RPMI8226 (cell line): ENCODE results near the gene SLC26A11.
A peak's percentile ranks its signal among the peaks of the same experiment; 100 is the strongest.
"Not testable (repeated sequence)": the region's sequence is repeated elsewhere in the genome, so short reads cannot be mapped to it uniquely, and the experiment has no call there.

ENCODE experiments used
- DNase-seq: peaks from one replicate; pipeline ENCODE4 v3.0.0-alpha.2; 2015

Gene SLC26A11

DNA sequence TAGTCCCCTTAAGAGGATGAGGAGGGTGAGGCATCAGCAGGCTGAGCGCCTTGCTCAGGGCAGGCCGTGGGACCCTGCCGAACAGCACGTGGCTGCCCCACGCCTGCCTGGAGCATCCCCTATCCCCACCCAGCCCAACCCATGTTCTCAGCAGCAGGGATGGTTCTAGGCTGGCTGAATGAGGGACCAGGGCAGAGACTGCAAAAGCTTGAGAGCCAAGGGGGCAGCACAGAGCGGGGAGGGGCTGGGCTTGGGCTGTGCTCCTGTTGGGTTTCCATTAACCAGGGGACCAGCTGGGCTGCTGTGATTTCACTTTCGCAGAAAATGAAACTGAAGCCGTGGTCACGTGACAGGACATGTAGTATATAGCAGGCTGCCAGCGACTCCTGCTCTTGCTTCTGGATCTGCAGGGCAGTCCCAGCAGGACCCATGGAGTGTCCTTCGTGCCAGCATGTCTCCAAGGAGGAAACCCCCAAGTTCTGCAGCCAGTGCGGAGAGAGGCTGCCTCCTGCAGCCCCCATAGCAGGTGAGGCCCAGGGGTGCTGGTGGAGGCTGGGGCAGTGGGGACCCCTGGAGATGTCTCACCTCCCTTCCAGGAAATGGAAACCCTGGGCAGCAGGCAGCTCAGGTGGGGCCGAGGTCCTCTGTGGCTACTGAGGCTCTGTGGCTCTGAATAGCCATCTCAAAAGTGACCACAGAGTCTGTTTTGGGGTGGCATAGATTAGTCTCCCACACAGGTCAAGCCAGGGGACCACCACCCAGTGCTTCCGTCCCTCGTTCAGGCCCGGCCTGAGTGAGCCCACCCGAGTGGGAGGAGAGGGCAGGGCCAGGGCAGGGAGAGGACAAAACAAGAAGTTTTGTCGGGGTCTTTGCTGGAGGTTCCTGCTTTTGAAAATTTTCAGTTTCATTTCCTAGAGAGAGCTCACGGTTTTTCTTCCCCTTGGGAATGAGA lies 43.3 kb downstream of the SLC26A11 start:
- peak; percentile 97 for DNase-seq

DNA sequence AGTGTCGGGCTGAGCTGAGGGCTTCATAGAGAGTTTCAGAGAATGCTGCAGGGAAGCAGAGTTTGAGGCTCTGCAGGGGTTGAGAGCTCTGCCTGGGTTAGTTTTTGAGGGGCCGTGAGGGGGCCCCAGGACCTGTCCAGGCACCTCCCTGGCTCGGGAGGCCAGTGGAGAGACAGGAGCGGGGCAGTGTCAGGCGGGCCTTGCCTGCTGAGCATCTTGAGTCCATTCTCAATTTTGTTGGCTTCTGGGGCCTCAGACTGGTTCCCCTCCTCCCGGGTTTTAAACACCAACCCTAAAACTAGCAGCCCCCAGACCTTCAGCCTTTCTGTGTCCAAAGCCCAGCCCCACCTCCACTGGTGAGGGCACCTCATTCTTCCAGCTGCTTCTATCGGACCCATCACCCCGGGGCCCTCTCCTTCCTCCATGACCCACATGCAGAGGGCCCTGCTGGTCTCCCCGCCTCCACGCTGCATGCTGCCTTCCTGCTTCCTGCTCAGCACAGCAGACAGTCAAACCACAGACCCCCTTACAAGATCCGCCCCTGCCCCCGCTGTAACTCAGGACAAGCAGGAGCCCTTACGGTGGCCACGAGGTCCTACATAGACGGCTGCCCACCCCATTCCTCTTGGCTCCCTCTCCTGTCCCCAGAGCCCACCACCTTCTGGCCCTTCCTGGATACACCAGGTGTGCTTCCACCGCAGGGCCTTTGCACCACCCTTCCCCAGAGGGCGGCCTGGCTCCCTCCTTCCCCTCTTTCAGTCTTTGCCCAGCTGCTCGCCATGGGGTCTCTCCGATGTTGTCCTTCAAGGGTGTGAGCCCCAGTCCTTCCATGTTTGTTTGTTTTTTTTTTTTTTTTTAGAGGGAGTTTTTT lies 44.2 kb downstream of the SLC26A11 start:
- peak; percentile 7 for DNase-seq

DNA sequence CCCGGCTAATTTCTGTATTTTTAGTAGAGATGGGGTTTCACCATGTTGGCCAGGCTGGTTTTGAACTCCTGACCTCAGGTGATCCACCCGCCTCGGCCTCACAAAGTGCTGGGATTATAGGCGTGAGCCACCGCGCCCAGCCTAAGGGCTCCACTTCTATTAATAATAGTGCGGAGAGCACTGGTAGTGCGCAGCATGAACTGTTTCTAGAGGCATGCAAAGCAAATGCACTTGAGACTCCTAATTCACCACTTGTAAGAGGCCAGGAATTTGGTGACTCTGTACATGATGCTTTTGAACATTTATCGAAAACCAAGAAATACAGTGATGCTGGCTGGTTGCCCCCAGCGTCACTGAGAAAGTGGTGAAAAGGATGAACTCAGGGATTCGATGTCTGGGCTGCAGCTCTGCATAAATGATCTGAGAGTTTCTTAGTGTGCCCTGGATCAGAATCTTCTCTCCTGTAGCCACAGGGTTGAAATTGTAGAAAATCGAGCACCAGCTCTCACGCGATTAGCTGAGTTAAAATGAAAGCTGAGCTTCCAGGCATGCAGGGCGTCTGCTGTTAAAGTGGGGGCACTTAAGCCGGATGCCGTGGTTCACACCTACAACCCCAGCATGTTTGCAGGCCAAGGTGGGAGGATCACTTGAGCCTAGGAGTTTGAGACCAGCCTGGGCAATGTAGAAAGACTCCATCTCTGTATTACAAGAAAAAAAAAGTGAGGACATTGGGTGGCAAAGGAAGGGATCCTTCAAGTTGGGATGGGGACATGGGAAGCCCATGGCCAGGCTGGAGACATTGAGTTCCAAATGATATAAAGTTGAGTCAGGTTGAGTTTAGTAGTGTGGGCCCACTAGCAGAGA lies 45.2 kb downstream of the SLC26A11 start:
- no peak for DNase-seq

DNA sequence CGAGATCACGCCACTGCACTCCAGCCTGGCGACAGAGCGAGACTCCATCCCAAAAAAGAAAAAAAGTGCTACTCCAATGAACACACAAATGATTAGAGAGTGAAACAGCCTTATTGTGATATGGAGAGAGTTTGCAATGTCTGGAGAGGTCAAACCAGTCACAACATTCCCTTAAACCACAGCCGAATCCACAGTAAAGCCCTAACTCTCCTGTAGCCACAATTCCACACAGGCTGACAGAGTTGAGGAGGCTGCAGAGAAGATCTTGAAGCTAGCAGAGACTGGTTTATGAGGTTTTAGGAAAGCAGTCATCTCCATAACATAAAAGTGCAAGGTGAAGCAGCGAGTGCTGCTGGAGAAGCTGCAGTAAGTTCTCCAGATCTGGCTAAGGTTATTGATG lies 47.2 kb downstream of the SLC26A11 start:
- DNase-seq, result no peak

DNA sequence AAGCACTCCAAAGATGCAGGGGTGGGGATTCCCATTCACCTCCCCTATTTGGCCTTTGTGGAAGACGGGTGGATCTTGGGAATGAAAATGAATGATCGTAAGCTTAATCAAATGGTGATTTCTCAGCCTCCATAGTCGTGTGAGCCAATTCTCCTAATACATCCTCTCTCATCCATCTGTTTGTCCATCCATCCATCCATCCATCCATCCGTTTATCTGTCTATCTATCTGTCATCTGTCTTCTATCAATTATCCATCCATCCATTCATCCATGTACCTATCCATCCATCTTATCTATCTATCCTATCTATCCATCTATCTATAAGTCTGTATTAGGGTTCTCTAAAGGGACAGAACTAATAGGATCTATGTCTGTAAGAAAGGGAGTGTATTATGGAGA lies 48.2 kb downstream of the SLC26A11 start:
- DNase-seq, result no peak

DNA sequence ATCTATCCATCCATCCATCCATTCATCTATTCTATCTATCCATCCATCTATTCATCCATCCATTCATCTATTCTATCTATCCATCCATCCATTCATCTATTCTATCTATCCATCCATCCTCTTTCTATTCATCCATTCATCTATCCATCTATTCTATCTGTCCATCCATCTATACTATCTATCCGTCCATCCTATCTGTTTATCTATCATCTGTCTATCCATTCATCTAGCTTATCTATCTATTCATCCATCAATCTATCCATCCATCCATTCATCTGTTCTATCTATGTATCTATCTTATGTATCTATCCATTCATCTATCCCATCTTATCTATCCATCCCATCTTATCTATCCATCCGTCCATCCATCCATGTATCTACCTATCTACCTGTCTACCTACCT lies 49.2 kb downstream of the SLC26A11 start:
- DNase-seq, result no peak

DNA sequence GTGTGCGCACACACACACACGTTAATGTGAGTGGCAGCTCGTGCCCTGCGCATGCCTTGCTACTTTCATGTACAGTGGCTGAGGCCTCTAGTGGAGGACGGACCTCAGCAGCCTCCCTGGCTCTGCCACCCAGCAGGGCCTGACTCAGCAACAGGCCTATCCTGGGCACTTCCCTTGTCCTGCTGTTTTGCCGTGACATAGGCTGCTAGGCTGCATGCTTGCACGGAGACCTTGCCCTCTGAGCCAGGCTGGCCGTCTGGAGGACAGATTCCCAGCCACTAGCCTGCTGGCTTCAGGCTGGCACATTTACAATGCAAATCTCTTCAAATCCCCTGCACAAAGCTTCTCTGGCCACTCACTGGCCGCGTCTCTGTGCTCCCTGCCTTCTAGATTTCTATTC lies 49.9 kb downstream of the SLC26A11 start:
- DNase-seq, result no peak

DNA sequence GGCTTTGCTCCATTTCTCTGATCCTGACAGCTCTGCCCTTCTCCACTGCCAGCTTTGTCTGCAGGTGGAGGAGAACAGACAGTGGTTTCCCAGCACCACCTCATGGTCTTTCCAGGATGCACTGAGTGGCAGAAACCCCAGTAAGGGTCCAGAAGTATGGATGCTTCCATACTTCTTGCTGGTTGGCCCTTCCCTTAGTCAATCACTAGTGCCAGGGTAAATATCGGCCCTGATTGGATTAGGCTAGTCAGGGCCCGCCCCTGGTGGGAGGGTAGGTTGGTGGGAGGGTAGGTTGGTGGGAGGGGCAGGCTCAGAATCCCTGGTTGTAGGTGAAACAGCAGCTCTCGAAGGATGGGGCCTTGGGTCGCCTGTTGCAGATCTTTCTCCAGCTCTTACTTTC lies 50.6 kb downstream of the SLC26A11 start:
- no peak for DNase-seq

DNA sequence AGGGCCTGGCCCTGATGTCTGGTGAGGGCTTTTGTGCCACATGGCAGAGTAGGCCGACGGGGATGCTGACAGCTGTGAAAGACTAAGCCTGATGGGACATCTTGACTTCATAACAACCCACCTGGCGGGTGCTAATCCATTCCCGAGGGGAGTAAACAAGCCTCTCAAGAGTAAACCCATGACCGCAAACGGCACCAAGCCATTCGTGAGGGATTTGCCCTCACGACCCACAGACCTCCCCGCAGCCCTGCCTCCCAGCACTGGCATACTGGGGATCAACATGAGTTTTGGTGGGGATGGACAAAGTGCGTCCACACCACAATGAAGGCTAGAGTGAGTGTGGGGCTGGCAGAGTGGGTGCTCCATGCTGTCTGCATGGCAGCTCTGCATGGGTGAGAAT lies 52.1 kb downstream of the SLC26A11 start:
- DNase-seq, result no peak

DNA sequence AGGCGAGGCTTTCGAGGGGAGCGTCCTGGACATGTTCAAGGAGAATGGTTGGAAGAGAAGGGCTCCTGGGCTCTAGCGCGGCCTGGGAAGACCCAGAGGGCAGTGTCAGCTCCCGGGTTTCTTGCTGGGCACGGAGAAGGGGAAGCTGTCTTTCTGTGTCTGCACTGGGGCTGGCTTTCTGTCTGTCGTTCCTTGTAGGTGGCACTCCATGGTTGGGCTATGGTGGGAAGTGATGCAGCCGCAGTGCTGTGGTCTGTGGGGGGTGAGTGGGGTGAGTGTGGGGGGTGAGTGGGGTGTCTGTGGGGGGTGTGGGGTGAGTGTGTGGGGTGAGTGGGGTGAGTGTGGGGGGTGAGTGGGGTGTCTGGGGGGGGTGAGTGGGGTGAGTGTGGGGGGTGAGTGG lies 54.1 kb downstream of the SLC26A11 start:
- no peak for DNase-seq

DNA sequence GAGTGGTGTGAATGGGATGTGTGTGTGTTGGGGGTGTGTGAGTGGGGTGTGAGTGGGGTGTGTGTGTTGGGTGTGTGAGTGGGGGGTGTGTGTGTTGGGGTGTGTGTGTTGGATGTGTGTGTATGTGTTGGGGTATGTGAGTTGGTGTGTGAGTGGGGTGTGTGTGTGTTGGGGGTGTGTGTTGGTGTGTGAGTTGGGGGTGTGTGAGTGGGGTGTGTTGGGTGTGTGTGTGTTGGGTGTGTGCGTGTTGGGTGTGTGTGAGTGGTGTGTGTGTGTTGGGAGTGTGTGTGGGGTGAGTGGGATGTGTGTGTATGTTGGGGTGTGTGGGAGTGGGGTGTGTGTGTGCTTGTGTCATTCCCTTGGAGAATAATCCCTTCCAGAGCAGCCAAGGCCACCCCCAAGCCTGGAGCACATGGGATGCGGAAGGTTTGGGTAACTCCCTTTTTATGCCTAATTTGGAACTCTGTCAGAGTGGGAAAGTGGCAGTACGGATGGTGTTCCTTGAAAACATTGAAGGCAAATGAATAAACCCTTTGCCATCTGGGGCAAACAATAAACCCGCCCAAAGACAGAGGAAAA lies 54.7 kb downstream of the SLC26A11 start:
- no peak for DNase-seq

DNA sequence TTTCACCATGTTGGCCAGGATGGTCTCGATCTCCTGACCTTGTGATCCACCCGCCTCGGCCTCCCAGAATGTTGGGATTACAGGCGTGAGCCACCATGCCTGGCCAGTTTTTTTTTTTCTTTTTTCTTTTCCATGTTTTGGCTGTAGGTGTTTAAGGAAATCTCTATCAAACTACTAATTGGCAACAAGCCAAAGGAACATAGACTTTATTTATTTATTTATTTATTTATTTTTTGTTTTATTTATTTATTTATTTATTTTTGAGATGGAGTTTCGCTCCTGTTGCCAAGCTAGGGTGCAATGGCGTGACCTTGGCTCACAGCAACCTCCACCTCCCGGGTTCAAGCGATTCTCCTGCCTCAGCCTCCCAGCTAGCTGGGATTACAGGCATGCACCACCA lies 55.6 kb downstream of the SLC26A11 start:
- not testable (repeated sequence) for DNase-seq

DNA sequence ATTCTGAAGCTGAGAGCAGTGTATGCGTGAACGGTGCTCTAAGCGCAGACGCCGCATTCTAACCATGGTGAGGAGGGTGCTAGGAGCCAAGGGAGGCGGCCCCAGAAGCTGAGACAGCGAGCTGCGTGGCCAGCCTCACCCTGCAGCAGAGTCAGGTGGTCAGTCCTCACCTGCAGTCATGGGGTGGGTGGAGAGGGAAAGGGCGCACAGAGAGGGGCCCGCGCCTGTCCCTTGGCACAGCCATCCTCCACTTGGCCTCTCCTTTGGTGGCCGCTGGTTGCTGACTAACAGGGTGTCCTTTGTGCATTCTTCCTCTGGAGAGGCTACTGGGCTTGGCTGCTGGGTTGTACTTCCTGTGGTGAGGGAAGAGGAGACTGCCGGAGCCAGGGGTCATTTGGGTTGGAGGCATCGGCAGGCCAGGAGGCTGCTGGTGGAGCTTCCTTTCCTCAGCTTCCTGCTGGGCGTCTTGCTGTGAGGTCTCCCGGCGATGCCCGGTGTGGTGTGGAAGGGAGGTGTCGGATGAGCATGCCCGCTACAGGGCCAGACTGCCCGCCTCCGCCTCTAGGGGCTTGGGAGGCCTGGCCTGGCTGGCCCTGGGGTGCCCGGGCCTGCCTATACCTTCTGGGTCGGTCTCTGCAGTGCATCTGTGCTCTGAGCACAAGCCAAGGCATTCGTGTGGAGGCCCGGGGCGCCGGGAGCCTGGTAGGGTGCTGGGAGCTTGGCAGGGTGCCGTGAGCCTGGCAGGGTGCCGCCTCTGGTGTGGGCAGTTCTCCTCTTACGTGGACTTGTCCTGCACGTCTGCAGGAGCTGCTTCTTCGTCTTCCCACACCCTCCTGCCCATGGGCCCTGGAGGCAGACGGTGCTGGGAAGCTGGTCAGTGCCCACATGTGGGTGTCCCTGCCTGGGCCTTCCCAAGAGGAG lies 57.8 kb downstream of the SLC26A11 start:
- no peak for DNase-seq

DNA sequence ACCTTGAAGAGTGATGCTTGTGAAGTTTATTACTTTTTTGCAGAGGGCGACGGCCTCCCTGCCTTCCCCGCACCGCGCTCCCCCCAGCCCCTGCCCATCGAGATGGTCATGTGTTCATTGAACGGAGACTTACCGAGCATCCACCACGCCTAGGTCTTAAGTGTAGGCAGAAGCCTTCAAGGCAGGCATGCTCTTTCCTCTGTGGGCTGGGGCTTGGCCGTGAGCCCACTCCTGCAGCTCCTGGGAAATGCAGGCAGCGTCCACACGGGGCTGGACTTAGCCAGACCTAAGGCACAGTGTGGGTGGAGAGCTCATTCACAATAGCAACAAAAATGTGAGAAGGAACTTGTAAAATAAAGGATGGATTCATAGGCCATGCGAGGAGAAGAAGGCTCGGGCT lies 59.7 kb downstream of the SLC26A11 start:
- no peak for DNase-seq

DNA sequence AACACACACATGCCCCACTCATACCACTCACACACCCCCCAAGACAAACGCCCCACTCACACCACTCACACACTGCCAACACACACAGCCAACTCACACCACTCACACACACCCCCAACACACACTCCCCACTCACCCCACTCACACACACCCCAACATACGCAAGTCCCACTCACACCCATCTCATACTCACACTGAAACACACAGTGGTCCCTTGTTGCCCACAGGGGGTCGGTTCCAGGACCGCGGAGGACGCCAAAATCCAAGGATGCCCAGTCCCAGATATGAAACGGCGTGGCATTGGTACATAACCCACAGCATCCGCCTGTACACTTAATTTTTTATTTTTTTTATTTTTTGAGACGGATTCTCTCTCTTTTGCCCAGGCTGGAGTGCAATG lies 61.3 kb downstream of the SLC26A11 start:
- no peak for DNase-seq

DNA sequence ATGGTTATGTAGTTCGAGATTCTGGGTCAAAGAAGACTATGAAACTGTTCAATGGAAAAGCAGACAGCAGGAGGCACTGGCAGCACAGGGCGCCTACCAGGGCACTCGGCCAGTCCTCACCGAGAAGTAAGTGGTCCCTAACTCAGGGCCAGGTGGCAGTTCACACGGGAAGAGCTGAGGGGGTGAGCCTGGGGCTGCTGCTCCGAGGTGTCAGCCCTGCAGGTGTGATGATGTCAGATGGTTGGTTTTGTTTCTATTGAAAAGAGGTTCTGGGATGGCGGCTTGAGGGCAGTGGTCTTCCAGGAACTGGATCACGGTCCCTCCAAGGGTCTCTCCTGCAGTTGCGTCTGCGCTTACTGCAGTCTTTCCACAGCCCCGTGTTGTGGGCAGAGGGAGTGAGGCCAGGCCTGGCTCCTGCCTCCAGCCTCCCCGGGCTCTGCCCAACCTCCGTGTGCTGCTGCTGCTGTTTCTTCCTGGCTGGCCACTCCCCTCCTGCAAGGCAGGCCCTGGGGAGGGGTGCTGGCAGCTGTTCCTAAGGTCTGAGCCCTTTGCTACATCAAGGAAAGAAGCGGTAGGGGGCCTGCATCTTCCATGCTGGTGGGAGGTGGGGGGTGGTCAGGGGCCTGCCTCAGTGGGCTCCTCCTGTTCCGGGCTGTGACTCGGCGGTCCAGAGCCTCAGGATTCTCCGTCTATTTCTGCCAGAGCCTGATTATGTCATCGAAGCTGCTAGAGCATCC lies 63.1 kb downstream of the SLC26A11 start:
- DNase-seq, result no peak

DNA sequence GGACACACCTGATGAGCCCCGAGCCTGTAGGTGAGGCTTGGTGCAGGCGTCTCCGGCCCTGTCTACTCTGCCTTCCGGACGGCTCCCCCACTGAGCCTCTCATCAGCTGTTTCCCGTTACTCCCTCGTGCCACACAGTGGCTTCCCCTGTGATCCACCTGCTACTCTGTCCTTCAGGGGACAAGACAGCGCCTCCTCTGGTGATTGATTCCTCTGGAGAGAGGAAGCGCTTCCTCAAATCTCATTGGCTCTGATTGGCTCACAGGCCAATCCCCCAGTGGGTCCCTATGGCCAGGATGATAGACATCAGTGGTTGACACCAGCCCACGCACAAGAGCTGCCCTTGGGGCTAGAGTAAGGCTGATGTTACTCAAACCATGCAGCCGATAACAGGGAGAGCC lies 64.4 kb downstream of the SLC26A11 start:
- DNase-seq, result no peak

DNA sequence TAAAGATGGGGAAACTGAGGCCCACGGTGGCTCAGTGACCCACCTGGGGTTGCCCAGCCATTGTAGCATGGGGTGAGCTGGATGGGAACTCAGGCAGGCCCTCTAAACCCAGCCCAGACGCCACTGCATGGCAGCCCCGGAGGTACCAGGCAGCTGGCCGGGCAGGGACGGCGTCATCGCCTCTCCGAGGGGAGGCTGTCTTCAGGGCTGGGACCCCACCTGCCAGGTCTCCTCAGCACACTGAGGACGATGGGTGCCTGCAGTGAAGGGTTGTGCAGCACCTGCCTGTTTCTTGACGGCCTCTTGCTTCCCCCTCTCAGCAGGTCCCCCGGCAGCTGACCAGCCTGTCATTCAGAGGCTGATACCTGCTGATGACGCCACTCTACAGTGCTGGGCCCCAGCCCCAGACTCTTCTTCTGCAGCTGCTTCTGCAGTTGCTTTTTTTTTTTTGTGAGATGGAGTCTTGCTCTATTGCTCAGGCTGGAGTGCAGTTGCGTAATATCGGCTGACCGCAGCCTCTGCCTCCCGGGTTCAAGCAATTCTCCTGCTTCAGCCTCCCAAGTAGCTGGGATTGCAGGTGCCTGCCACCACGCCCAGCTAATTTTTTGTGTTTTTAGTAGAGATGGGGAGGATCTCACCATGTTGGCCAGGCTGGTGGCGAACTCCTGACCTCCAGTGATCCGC lies 65.2 kb downstream of the SLC26A11 start:
- no peak for DNase-seq

DNA sequence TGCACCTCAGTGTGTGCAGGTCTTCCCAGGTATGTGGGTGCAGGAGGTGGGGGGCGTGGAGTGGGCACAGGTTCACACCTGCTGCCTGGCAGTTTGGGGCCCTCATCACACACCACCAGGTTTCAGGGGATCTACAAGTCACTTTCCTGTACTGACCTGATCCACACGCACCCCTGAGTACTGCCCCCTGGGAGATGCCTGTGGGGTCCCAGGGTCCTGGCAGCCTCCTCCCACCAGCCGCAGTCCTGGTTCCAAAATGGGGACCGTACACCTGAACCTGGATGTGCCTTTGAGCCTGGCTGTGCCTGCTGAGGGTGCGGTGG lies 66.4 kb downstream of the SLC26A11 start:
- DNase-seq, result no peak

DNA sequence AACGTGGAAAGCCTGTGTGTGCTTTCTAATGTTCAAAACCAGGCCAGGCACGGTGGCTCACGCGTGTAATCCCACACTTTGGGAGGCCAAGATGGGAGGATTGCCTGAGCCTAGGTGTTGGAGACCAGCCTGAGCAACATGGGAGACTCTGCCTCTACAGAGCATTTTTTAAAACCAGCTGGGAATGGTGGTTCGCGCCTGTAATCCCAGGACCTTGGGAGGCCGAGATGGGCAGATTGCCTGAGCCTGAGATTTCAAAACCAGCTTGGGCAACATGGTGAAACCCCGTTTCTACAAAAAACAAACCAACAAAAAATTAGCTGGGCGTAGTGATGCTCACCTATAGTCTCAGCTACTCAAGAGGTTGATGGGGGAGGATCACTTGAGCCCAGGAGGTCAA lies 66.8 kb downstream of the SLC26A11 start:
- DNase-seq, result no peak
